ENCODE data around the gene VAPB. TPM values are rescaled to one million over a fixed set of nuclear protein-coding genes. Genes with fewer than 3 reads are reported as not detected.

VAPB gene
- total RNA-seq, 1 donor = 15.1 TPM

GRCh38 chr20:58349570-58349969, 39.5 kb upstream of the VAPB start:
- DNase-seq (ENCODE audit: low read depth) = peak; percentile 64
- H3K4me3 ChIP-seq (ENCODE audit: low read depth, low read length) = no peak overlapping the region
- peak; percentile 17 for TF ChIP-seq CTCF (IDR thresholded peaks at IDR 0.05; ENCODE audit: insufficient read depth, low read depth, low read length)

- TF ChIP-seq CTCF (IDR thresholded peaks at IDR 0.05; ENCODE audit: insufficient read depth, low read depth, low read length) = no peak
- no peak for DNase-seq (ENCODE audit: low read depth)
- H3K4me3 ChIP-seq (ENCODE audit: low read depth, low read length) = no peak overlapping the region
Observed at GRCh38 chr20:58352468-58352867, 36.6 kb upstream of the VAPB start.

- H3K4me3 ChIP-seq (ENCODE audit: low read depth, low read length) = no peak overlapping the region
- no peak for TF ChIP-seq CTCF (IDR thresholded peaks at IDR 0.05; ENCODE audit: insufficient read depth, low read depth, low read length)
- DNase-seq (ENCODE audit: low read depth) = peak; percentile 22
Observed at GRCh38 chr20:58359441-58359840, 29.6 kb upstream of the VAPB start.

GRCh38 chr20:58360936-58361335, 28.1 kb upstream of the VAPB start:
- TF ChIP-seq CTCF (IDR thresholded peaks at IDR 0.05; ENCODE audit: insufficient read depth, low read depth, low read length) = no peak

GRCh38 chr20:58361481-58362205, 27.4 kb upstream of the VAPB start:
- peak; percentile 83 for DNase-seq (ENCODE audit: low read depth)
- no peak overlapping the region for H3K4me3 ChIP-seq (ENCODE audit: low read depth, low read length)
- no peak for TF ChIP-seq CTCF (IDR thresholded peaks at IDR 0.05; ENCODE audit: insufficient read depth, low read depth, low read length)

More at GRCh38 chr20:58360936-58361335, 28.1 kb upstream of the VAPB start:
- no peak for DNase-seq (ENCODE audit: low read depth)
- H3K4me3 ChIP-seq (ENCODE audit: low read depth, low read length) = no peak overlapping the region

- no peak for TF ChIP-seq CTCF (IDR thresholded peaks at IDR 0.05; ENCODE audit: insufficient read depth, low read depth, low read length)
- H3K4me3 ChIP-seq (ENCODE audit: low read depth, low read length) = no peak overlapping the region
- no peak for DNase-seq (ENCODE audit: low read depth)
Observed at GRCh38 chr20:58362206-58362516, 26.9 kb upstream of the VAPB start.

GRCh38 chr20:58362970-58363369, 26.1 kb upstream of the VAPB start:
- no peak overlapping the region for H3K4me3 ChIP-seq (ENCODE audit: low read depth, low read length)
- DNase-seq (ENCODE audit: low read depth) = no peak
- no peak for TF ChIP-seq CTCF (IDR thresholded peaks at IDR 0.05; ENCODE audit: insufficient read depth, low read depth, low read length)
